ENCODE data around the gene SELENOM.

Gene SELENOM

DNA sequence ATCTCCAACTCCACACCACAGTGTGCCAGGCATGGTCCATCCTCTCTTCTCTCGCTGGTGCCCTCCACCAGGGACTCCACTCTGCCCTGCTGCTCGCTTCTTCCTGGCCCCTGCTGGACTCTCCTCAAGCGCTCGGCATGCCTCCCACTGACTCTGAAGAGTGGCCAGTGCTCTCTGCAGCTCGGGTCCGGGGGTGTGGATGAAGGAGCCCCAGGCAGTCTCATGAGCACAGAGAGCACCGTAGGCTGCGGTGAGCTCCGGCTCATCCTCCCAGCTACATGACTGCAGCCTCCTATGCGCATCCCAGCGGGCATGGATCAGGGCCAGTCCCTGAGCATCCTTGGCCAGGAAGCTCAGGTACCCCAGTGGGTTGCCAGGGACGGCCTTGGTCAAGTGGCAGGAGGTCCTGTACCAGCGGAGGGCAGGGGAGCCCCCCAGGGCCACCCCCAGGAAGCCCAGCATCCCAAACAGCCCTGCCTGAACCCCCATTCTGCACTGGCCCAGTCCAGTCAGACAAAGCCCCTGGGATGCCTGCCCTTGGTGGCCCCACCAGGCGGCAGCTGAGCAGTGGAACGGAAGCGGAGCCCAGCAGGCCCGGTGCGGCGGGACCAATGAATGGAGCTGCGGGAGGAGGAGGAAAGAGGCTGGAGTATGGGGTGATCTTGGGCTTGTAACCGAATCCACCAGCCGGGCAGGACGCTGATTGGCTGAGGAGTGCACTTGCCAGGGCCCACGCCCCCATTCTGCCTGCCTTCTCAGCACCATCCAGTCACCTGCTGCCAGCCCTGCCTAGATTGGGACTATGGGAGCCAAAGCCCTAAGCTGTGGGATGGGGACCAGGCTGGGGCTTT, 32.7 kb upstream of the SELENOM start, which contains the start of gene PLA2G3:
PLA2G3 (minus strand) TSS at position 643 of the 851 bp plus-strand sequence; CDS start at position 489, 154 bp downstream.
- no peak for DNase-seq
- TF ChIP-seq POLR2A (IDR thresholded peaks at IDR 0.05; ENCODE audit: low read length) (no peak), GATA1 (IDR thresholded peaks at IDR 0.05; ENCODE audit: low read depth, low read length) (no peak)

GRCh38 chr22:31139066-31139465, 31.7 kb upstream of the SELENOM start:
- no peak for TF ChIP-seq GATA1 (IDR thresholded peaks at IDR 0.05; ENCODE audit: low read depth, low read length)
- TF ChIP-seq POLR2A (IDR thresholded peaks at IDR 0.05; ENCODE audit: low read length): no peak
- no peak for DNase-seq

- TF ChIP-seq POLR2A (IDR thresholded peaks at IDR 0.05; ENCODE audit: low read length): no peak
- no peak for TF ChIP-seq GATA1 (IDR thresholded peaks at IDR 0.05; ENCODE audit: low read depth, low read length)
- no peak for DNase-seq
Observed at GRCh38 chr22:31138126-31138525, 30.8 kb upstream of the SELENOM start.

DNA sequence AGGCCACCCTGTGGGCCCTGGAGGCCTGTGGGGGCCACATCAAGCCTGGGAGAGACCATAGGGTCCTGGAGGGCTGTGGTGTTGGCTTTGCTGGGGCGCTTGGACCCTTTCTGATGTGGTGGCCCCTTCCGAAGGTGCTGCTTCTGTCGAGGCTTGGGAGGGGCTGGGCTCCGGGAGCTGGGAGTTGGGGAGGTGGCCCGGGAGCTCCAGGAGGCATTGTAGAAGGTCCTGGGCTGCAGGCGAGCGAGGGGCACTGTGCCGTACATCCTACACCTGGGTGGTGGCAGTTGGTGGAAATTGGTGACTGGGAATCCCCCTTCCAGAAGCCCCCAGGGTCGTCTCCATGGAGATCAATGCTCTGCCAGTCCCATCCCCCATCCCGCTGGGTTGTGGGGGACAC, 30.4 kb upstream of the SELENOM start:
- DNase-seq: no peak
- TF ChIP-seq GATA1 (IDR thresholded peaks at IDR 0.05; ENCODE audit: low read depth, low read length) (no peak), POLR2A (IDR thresholded peaks at IDR 0.05; ENCODE audit: low read length) (no peak)

- no peak for TF ChIP-seq GATA1 (IDR thresholded peaks at IDR 0.05; ENCODE audit: low read depth, low read length)
- no peak for TF ChIP-seq POLR2A (IDR thresholded peaks at IDR 0.05; ENCODE audit: low read length)
- no peak for DNase-seq
Observed at GRCh38 chr22:31136711-31137110, 29.3 kb upstream of the SELENOM start.

GRCh38 chr22:31136155-31136554, 28.8 kb upstream of the SELENOM start:
- DNase-seq: no peak

DNA sequence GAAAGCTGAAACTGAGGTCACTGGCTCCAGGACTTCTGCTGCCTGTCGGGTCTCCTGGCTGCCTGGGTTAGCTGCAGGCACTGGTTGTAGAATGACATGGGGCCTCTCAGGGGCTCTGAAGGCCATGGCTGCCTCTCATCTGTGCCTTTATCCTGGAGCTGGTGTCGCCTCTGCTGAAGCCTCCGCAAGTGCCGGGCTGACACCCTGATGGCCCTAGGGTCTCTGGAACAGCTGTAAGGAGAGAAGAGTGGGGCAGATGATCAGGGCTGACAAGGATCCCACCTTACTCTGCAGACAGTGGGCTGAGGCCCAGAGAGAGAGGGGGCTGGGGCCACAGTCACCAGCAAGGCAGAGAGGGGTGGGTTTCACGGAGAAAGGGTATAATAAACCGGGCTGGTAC, 28.3 kb upstream of the SELENOM start:
- TF ChIP-seq GATA1 (IDR thresholded peaks at IDR 0.05; ENCODE audit: low read depth, low read length) (no peak), POLR2A (IDR thresholded peaks at IDR 0.05; ENCODE audit: low read length) (no peak)
- DNase-seq: no peak

More at GRCh38 chr22:31136155-31136554, 28.8 kb upstream of the SELENOM start:
- TF ChIP-seq POLR2A (IDR thresholded peaks at IDR 0.05; ENCODE audit: low read length): no peak
- no peak for TF ChIP-seq GATA1 (IDR thresholded peaks at IDR 0.05; ENCODE audit: low read depth, low read length)

GRCh38 chr22:31134688-31135087, 27.3 kb upstream of the SELENOM start:
- DNase-seq: no peak
- no peak for TF ChIP-seq GATA1 (IDR thresholded peaks at IDR 0.05; ENCODE audit: low read depth, low read length)
- TF ChIP-seq POLR2A (IDR thresholded peaks at IDR 0.05; ENCODE audit: low read length): no peak

- DNase-seq: no peak
- TF ChIP-seq GATA1 (IDR thresholded peaks at IDR 0.05; ENCODE audit: low read depth, low read length) (no peak), POLR2A (IDR thresholded peaks at IDR 0.05; ENCODE audit: low read length) (no peak)
Observed at GRCh38 chr22:31133911-31134310, 26.5 kb upstream of the SELENOM start.

- TF ChIP-seq GATA1 (IDR thresholded peaks at IDR 0.05; ENCODE audit: low read depth, low read length) (no peak), POLR2A (IDR thresholded peaks at IDR 0.05; ENCODE audit: low read length) (no peak)
- no peak for DNase-seq
Observed at GRCh38 chr22:31130873-31131272, 23.5 kb upstream of the SELENOM start.

- no peak for DNase-seq
- TF ChIP-seq GATA1 (IDR thresholded peaks at IDR 0.05; ENCODE audit: low read depth, low read length) (no peak), POLR2A (IDR thresholded peaks at IDR 0.05; ENCODE audit: low read length) (no peak)
Observed at GRCh38 chr22:31128156-31128555, 20.8 kb upstream of the SELENOM start.

DNA sequence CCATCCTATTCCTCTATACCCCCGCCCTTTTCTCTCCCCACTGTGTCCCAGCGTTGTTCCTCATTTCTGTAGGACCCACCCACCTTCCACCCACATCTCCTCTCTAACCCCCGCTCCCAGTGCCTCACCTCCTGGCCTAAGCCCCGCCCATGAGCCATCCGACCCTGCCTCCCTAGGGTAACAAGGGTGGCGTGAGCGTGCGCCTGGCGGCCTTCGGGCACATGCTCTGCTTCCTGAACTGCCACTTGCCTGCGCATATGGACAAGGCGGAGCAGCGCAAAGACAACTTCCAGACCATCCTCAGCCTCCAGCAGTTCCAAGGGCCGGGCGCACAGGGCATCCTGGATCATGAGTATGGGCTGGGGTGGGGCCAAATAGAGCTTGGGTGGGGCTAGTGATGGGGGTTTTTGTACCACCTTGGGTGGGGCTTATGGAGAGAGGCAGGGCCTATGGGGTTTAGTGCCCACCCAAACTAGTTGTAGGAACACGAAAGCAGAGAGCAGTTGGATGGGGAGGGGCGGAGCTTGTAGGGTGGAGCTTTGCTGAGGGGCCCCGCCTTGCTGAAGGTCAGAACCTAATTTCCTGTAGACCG, 19.9 kb upstream of the SELENOM start:
- TF ChIP-seq GATA1 (IDR thresholded peaks at IDR 0.05; ENCODE audit: low read depth, low read length): no peak
- no peak for TF ChIP-seq POLR2A (IDR thresholded peaks at IDR 0.05; ENCODE audit: low read length)
- no peak for DNase-seq

DNA sequence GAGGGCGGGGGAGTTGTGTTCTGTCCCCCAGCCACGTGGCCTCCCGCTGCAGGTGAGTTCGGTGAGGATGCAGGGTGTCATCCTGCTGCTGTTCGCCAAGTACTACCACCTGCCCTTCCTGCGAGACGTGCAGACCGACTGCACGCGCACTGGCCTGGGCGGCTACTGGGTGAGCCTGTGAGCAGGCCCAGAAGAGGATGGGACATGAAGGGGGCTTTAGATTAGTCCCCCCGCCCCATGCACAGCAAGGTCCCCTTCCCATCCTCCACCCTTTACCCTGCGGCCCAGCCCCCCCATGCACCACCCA, 19.5 kb upstream of the SELENOM start:
- no peak for TF ChIP-seq POLR2A (IDR thresholded peaks at IDR 0.05; ENCODE audit: low read length)
- TF ChIP-seq GATA1 (IDR thresholded peaks at IDR 0.05; ENCODE audit: low read depth, low read length): no peak
- no peak for DNase-seq

- DNase-seq: no peak
- no peak for TF ChIP-seq GATA1 (IDR thresholded peaks at IDR 0.05; ENCODE audit: low read depth, low read length)
Observed at GRCh38 chr22:31126128-31126868, 18.9 kb upstream of the SELENOM start.

Data from erythroblast (primary cell).